GM12878 (cell line): ENCODE measurements around the gene RAB30. TPM values are rescaled to one million over a fixed set of nuclear protein-coding genes. Genes with fewer than 3 reads are reported as not detected.

Source experiments
- ATAC-seq: fragments of 200-7000 bp; cut with Tn5 transposase; 3 replicates; pipeline ENCODE4 v1.9.1; 2020; ENCODE audit warnings: mild to moderate bottlenecking, moderate library complexity
- BruUV-seq: library from RNA; stranded (reverse); fragments of 400-500 nt; replicated peaks from 2 replicates; lab custom pipeline; 2021; lab: Mats Ljungman, UMichigan
- CTCF ChIA-PET: fragments of 300-600 bp; sonication (Branson Sonifier 250); formaldehyde crosslinking; extraction: SDS; loops from one replicate; lab custom pipeline; 2021; ENCODE audit warnings: inconsistent platforms; lab: Yijun Ruan, JAX
- POLR2A ChIA-PET: fragments of 350-600 bp; formaldehyde crosslinking; extraction: SDS; loops from one replicate; lab custom pipeline; 2021; ENCODE audit warnings: inconsistent platforms; lab: Charles Lee
- RAD21 ChIA-PET: fragments of 300-600 bp; sonication (Branson Sonifier 250); formaldehyde crosslinking; loops from one replicate; lab custom pipeline; 2023; ENCODE audit warnings: antibody characterized with exemption; ENCODE audit not compliant: unreplicated experiment; lab: Charles Lee
- SMC1A ChIA-PET: fragments of 300-600 bp; sonication (Branson Sonifier 250); formaldehyde crosslinking; loops from one replicate; lab custom pipeline; 2023; ENCODE audit not compliant: unreplicated experiment, uncharacterized antibody; lab: Charles Lee
- DNase-seq: peaks from one replicate; pipeline ENCODE4 v3.0.0-alpha.2; 2011; ENCODE audit warnings: low read depth, low spot score
- FAIRE-seq: peaks from 3 replicates; lab custom pipeline; 2011; peaks lifted over from hg19 to GRCh38; lab: Jason Lieb, UNC
- H2AFZ ChIP-seq: 2 replicates; pipeline ENCODE4 v1.6.0; 2011; ENCODE audit warnings: low read depth, low read length, control low read depth; ENCODE audit not compliant: control insufficient read depth
- H3K27ac ChIP-seq: 2 replicates; pipeline ENCODE4 v1.5.1; 2011; ENCODE audit warnings: control low read depth; ENCODE audit not compliant: control insufficient read depth, insufficient read depth
- H3K27me3 ChIP-seq, 2 experiments: replicated peaks in 1 of 2; 2 replicates each; pipeline versions ENCODE4 v1.6.0 to v1.6.1; 2011; ENCODE audit warnings: low read length in 1 of 2; ENCODE audit not compliant: control insufficient read depth in 2 of 2, insufficient read depth in 2 of 2
- H3K36me3 ChIP-seq, 2 experiments: 2 replicates each; pipeline ENCODE4 v1.5.1; 2011; ENCODE audit warnings: low read length in 1 of 2; ENCODE audit not compliant: control insufficient read depth in 2 of 2, insufficient read depth in 2 of 2
- H3K4me1 ChIP-seq: 2 replicates; pipeline ENCODE4 v1.6.1; 2011; ENCODE audit warnings: mild to moderate bottlenecking, low read length, moderate library complexity, mixed read lengths; ENCODE audit not compliant: control insufficient read depth, insufficient read depth
- H3K4me2 ChIP-seq: 2 replicates; pipeline ENCODE4 v1.6.0; 2011; ENCODE audit warnings: control low read depth; ENCODE audit not compliant: control insufficient read depth, insufficient read depth
- H3K4me3 ChIP-seq: fragments of 200-600 bp; sonication (generic); 2 replicates; pipeline ENCODE4 v1.5.1; 2016
- H3K79me2 ChIP-seq: 2 replicates; pipeline ENCODE4 v1.6.0; 2011; ENCODE audit warnings: low read length; ENCODE audit not compliant: control insufficient read depth, insufficient read depth
- H3K9ac ChIP-seq: 2 replicates; pipeline ENCODE4 v1.8.0; 2011; ENCODE audit warnings: low read length, control low read depth, mixed read lengths; ENCODE audit not compliant: control insufficient read depth, insufficient read depth
- H3K9me3 ChIP-seq: replicated peaks from 3 replicates; pipeline ENCODE4 v1.5.1; 2011; ENCODE audit warnings: mild to moderate bottlenecking, low read length; ENCODE audit not compliant: control insufficient read depth, insufficient read depth
- H4K20me1 ChIP-seq: 2 replicates; pipeline ENCODE4 v1.6.0; 2011; ENCODE audit not compliant: control insufficient read depth, insufficient read depth
- ESRRA ChIP-seq: IDR thresholded peaks from 2 replicates; pipeline ENCODE4 v1.6.1; 2012; ENCODE audit warnings: mild to moderate bottlenecking, low read length, improper control_type of control experiment
- MEF2B ChIP-seq: fragments of 450-650 bp; IDR thresholded peaks from 2 replicates; pipeline ENCODE4 v1.6.1; 2018; ENCODE audit warnings: mild to moderate bottlenecking, moderate library complexity; ENCODE audit not compliant: partially characterized antibody, poor library complexity, severe bottlenecking
- NR2F1 ChIP-seq: fragments of 450-650 bp; conservative IDR thresholded peaks from 2 replicates; pipeline ENCODE4 v1.6.1; 2017; ENCODE audit warnings: mild to moderate bottlenecking
- SMAD5 ChIP-seq: IDR thresholded peaks from 2 replicates; pipeline ENCODE4 v1.6.1; 2016; ENCODE audit warnings: antibody characterized with exemption, low read depth
- SPI1 ChIP-seq: IDR thresholded peaks from 2 replicates; pipeline ENCODE4 v1.6.1; 2011; ENCODE audit warnings: low read depth, mild to moderate bottlenecking, low read length, moderate library complexity, borderline replicate concordance; ENCODE audit not compliant: insufficient read depth
- YY1 ChIP-seq: IDR thresholded peaks from 2 replicates; pipeline ENCODE4 v1.6.1; 2011; ENCODE audit warnings: low read depth, mild to moderate bottlenecking, low read length
- ZNF274 ChIP-seq: IDR thresholded peaks from one replicate; pipeline ENCODE4 v1.8.0; 2011; ENCODE audit not compliant: insufficient read length, insufficient read depth
- ZNF622 ChIP-seq: fragments of 450-650 bp; IDR thresholded peaks from 2 replicates; pipeline ENCODE4 v1.6.1; 2017; ENCODE audit warnings: mild to moderate bottlenecking, inconsistent platforms
- WGBS: methylation state at CpG from one replicate; pipeline ENCODE4 v1.1.6; 2016; ENCODE audit warnings: low lambda C conversion rate; ENCODE audit not compliant: insufficient replicate concordance, insufficient coverage; ENCODE audit errors: missing lambda C conversion rate; 5-methylcytosine and 5-hydroxymethylcytosine counted together
- in situ Hi-C: fragments of 300-500 bp; cut with MboI; formaldehyde crosslinking; loops from 9 replicates; pipeline ENCODE4 v1.14.3; 2018; ENCODE audit warnings: mixed read lengths
- intact Hi-C: fragments of 100-400 bp; cut with micrococcal nuclease; formaldehyde crosslinking; loops from one replicate; pipeline ENCODE4 v1.14.2; 2022; ENCODE audit not compliant: unreplicated experiment
- polyA plus RNA-seq, 11 experiments: library from polyadenylated mRNA; depleted of rRNA in 4 of 11; unstranded in 6 of 11; stranded (reverse) in 5 of 11; fragments of >200 nt; fragmentation: Nextera tagmentation in 4 of 11; fragmentation: Illumina TruSeq in 1 of 11; extraction: Ambion mirVana in 4 of 11; extraction: Trizol in 1 of 11; gene quantifications; 1 replicate in 1 of 11; 2 replicates in 10 of 11; pipeline versions ENCODE4 v1.2.1 to v1.2.3, GENCODE V29; 2011 to 2016; ENCODE audit warnings: inconsistent platforms in 2 of 11, missing spikeins in 2 of 11, low read depth in 1 of 11
- total RNA-seq, 4 experiments: library from RNA; depleted of rRNA in 3 of 4; stranded (reverse); fragments of >200 nt in 3 of 4; fragmentation: Illumina TruSeq in 1 of 4; extraction: Trizol in 1 of 4; gene quantifications; 2 replicates each; pipeline versions ENCODE4 v1.2.1 to v1.2.3, GENCODE V29; 2013 to 2021
- TF ChIP-seq, protein P1 (sequence below): IDR thresholded peaks from 2 replicates; pipeline ENCODE4 v1.6.1; 2012; ENCODE audit warnings: improper control_type of control experiment, low read depth, low read length; ENCODE audit not compliant: insufficient replicate concordance
- TF ChIP-seq, protein P2 (sequence below): IDR thresholded peaks from 2 replicates; pipeline ENCODE4 v1.6.1; 2012; ENCODE audit warnings: low read depth, low read length, improper control_type of control experiment

The RAB30 gene
- total and polyA plus RNA-seq, 10 of the 15 experiments (the other 5 are each of a cell fraction or from before 2014, with no cell fraction given) = 9.8 to 26.7 (median 19.2) TPM

GRCh38 chr11:82974135-82974534 is 97.6 kb downstream of the RAB30 start:
- Histone ChIP-seq H3K27me3 (no peaks in the 10 kb centered on the region), H3K79me2 (no peaks in the 10 kb centered on the region), H2AFZ (no peak overlapping the region), H3K4me1 (peaks cover 48% of the 10 kb centered on the region), H4K20me1 (no peaks in the 10 kb centered on the region), H3K9me3 (no peaks in the 10 kb centered on the region; the same call in 1 of the 3 replicates), H3K36me3 (no peaks in the 10 kb centered on the region), H3K4me3 (no peak overlapping the region), H3K27ac (no peak overlapping the region), H3K9ac (no peak overlapping the region), H3K4me2 (no peak overlapping the region)
- FAIRE-seq (no peak), DNase-seq (no peak), ATAC-seq (no peak)
- CTCF ChIA-PET = interaction anchor here (1.0 kb wide), 1 partner anchor 28 kb away, joined by 4 read pairs; no protein-coding TSS in a partner anchor
- in situ Hi-C loops = no loop called here
- intact Hi-C loops = loop anchor here (5.0 kb wide), 1 partner anchor 47 kb away; no protein-coding TSS in a partner anchor
- RAD21 ChIA-PET = interaction anchor here (1.1 to 2.0 kb wide), 4 partner anchors 13 to 44 kb away, joined by 5 to 8 read pairs (median 6); no protein-coding TSS in a partner anchor
- TF ChIP-seq SPI1 = peak; percentile 59
- TF ChIP-seq ZNF274 = no peak
- 100% methylated on average over 2 of the region's 2 CpGs for WGBS
- SMC1A ChIA-PET = interaction anchor here (1.2 to 5.0 kb wide), 10 partner anchors 10 to 94 kb away, joined by 3 to 34 read pairs (median 6); no protein-coding TSS in a partner anchor
- no TSS peak for BruUV-seq
- POLR2A ChIA-PET = interaction anchor here (0.6 kb wide), 1 partner anchor 88 kb away, joined by 4 read pairs; no protein-coding TSS in a partner anchor

DNA sequence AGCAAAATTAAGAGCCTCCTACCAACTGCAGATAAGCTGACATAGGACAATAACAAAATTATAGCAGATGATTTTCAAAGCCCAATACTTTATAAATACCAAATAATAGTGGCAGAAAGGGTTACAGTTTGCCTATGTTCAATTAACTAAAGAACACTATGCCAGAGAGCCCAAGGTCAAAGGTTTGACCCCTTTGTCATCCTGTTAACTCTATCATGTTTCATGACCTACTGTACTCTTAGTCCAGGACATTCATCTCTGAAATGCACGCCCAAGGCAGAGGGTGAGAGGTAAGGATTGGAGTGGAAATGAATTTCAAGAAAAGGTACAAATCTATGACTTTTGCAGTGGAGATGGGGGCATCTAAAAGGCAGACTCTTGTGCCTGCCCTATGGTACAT is 99.6 kb downstream of the RAB30 start:
- FAIRE-seq (no peak), DNase-seq (no peak), ATAC-seq (peak; percentile 24)
- H3K4me3 ChIP-seq = peak overlapping the region; percentile 32
- H4K20me1 ChIP-seq = no peaks in the 10 kb centered on the region
- BruUV-seq = no TSS peak
- H3K27me3 ChIP-seq = no peaks in the 10 kb centered on the region
- ChIA-PET CTCF (interaction anchor here (1.2 to 2.3 kb wide), 6 partner anchors 11 to 47 kb away, joined by 3 to 9 read pairs (median 6); no protein-coding TSS in a partner anchor), POLR2A (interaction anchor here (0.6 to 4.5 kb wide), 12 partner anchors 10 to 104 kb away, joined by 3 to 25 read pairs (median 3); partner anchors contain the start of genes DDIAS and RAB30), RAD21 (interaction anchor here (0.9 to 2.3 kb wide), 13 partner anchors 9 to 185 kb away, joined by 3 to 16 read pairs (median 8); partner anchors contain the start of gene PCF11), SMC1A (interaction anchor here (1.0 to 4.5 kb wide), 12 partner anchors 8 to 184 kb away, joined by 3 to 51 read pairs (median 10); no protein-coding TSS in a partner anchor)
- WGBS = 0% methylated on average over 1 of the region's 1 CpG
- H3K27ac ChIP-seq = peak overlapping the region; percentile 85
- no peak overlapping the region for H3K9ac ChIP-seq
- H3K79me2 ChIP-seq = no peaks in the 10 kb centered on the region
- in situ Hi-C loops (no loop called here), intact Hi-C loops (loop anchor here (5.0 kb wide), 1 partner anchor 45 kb away; no protein-coding TSS in a partner anchor)
- peak overlapping the region; percentile 64 for H3K4me2 ChIP-seq
- H2AFZ ChIP-seq = no peak overlapping the region
- no peaks in the 10 kb centered on the region; the same call in 1 of the 3 replicates for H3K9me3 ChIP-seq
- no peaks in the 10 kb centered on the region for H3K36me3 ChIP-seq
- H3K4me1 ChIP-seq = peaks cover 43% of the 10 kb centered on the region
- TF ChIP-seq YY1 (no peak), ZNF622 (no peak), NR2F1 (peak; percentile 62), SMAD5 (no peak), MEF2B (no peak), ESRRA (peak; percentile 65; the same call in 1 of the 2 replicates)
- TF ChIP-seq, protein P1, sequence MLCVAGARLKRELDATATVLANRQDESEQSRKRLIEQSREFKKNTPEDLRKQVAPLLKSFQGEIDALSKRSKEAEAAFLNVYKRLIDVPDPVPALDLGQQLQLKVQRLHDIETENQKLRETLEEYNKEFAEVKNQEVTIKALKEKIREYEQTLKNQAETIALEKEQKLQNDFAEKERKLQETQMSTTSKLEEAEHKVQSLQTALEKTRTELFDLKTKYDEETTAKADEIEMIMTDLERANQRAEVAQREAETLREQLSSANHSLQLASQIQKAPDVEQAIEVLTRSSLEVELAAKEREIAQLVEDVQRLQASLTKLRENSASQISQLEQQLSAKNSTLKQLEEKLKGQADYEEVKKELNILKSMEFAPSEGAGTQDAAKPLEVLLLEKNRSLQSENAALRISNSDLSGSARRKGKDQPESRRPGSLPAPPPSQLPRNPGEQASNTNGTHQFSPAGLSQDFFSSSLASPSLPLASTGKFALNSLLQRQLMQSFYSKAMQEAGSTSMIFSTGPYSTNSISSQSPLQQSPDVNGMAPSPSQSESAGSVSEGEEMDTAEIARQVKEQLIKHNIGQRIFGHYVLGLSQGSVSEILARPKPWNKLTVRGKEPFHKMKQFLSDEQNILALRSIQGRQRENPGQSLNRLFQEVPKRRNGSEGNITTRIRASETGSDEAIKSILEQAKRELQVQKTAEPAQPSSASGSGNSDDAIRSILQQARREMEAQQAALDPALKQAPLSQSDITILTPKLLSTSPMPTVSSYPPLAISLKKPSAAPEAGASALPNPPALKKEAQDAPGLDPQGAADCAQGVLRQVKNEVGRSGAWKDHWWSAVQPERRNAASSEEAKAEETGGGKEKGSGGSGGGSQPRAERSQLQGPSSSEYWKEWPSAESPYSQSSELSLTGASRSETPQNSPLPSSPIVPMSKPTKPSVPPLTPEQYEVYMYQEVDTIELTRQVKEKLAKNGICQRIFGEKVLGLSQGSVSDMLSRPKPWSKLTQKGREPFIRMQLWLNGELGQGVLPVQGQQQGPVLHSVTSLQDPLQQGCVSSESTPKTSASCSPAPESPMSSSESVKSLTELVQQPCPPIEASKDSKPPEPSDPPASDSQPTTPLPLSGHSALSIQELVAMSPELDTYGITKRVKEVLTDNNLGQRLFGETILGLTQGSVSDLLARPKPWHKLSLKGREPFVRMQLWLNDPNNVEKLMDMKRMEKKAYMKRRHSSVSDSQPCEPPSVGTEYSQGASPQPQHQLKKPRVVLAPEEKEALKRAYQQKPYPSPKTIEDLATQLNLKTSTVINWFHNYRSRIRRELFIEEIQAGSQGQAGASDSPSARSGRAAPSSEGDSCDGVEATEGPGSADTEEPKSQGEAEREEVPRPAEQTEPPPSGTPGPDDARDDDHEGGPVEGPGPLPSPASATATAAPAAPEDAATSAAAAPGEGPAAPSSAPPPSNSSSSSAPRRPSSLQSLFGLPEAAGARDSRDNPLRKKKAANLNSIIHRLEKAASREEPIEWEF = no peak
- TF ChIP-seq, protein P2, sequence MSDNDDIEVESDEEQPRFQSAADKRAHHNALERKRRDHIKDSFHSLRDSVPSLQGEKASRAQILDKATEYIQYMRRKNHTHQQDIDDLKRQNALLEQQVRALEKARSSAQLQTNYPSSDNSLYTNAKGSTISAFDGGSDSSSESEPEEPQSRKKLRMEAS = no peak
